CD4-positive, alpha-beta T cell (primary cell): ENCODE data around the gene FBXL14. TPM values are rescaled to one million over a fixed set of nuclear protein-coding genes. Genes with fewer than 3 reads are reported as not detected.

Experiments used
- ATAC-seq: fragments of 200-7000 bp; cut with Tn5 transposase; one replicate; pipeline ENCODE4 v1.10.0; 2022; ENCODE audit warnings: mild to moderate bottlenecking; ENCODE audit not compliant: poor library complexity
- CTCF ChIA-PET: fragments of 350-600 bp; sonication (Branson Sonifier 250); formaldehyde crosslinking; loops from one replicate; lab custom pipeline; 2021; ENCODE audit warnings: antibody characterized with exemption, inconsistent platforms; lab: Charles Lee
- POLR2A ChIA-PET: fragments of 350-600 bp; sonication (Branson Sonifier 250); formaldehyde crosslinking; loops from one replicate; lab custom pipeline; 2021; ENCODE audit warnings: antibody characterized with exemption, inconsistent platforms; lab: Charles Lee
- DNase-seq, 14 experiments: peaks; one replicate each; pipeline ENCODE4 v3.0.0-alpha.2; 2013 to 2020; ENCODE audit warnings: mixed read lengths in 2 of 14
- H3K27ac ChIP-seq, 2 donors: one replicate each; pipeline versions ENCODE4 v1.5.1 to v1.7.0; 2013; ENCODE audit warnings: low read length in 2 of 2, low read depth in 1 of 2, mild to moderate bottlenecking in 1 of 2
- H3K27me3 ChIP-seq, 2 experiments: 1 replicate in 1 of 2; 2 replicates in 1 of 2; pipeline versions ENCODE4 v1.6.1 to v1.7.0; 2013; ENCODE audit warnings: low read length in 2 of 2, control low read depth in 1 of 2, mild to moderate bottlenecking in 1 of 2, moderate library complexity in 1 of 2; ENCODE audit not compliant: insufficient read depth in 2 of 2, control insufficient read depth in 1 of 2
- H3K36me3 ChIP-seq: one replicate; pipeline ENCODE4 v1.6.1; 2013; ENCODE audit warnings: low read length, control low read depth; ENCODE audit not compliant: insufficient read depth
- H3K4me1 ChIP-seq: one replicate; pipeline ENCODE4 v1.6.1; 2013; ENCODE audit warnings: low read length, control low read depth; ENCODE audit not compliant: insufficient read depth
- H3K4me3 ChIP-seq: one replicate; pipeline ENCODE4 v1.5.1; 2013; ENCODE audit warnings: mild to moderate bottlenecking, low read length, moderate library complexity
- H3K9me3 ChIP-seq, 2 experiments: 1 replicate in 1 of 2; 2 replicates in 1 of 2; pipeline versions ENCODE4 v1.6.1 to v1.7.0; 2013; ENCODE audit warnings: low read length in 2 of 2, mild to moderate bottlenecking in 2 of 2, control low read depth in 1 of 2, moderate library complexity in 1 of 2; ENCODE audit not compliant: control insufficient read depth in 1 of 2, insufficient read depth in 1 of 2
- H3K27ac Mint-ChIP-seq: one replicate; pipeline ENCODE4 v1.8.0; 2020; ENCODE audit warnings: mixed read lengths
- H3K27me3 Mint-ChIP-seq: one replicate; pipeline ENCODE4 v1.8.0; 2021; ENCODE audit warnings: mixed read lengths
- H3K36me3 Mint-ChIP-seq: one replicate; pipeline ENCODE4 v1.8.0; 2021; ENCODE audit warnings: low read depth, mixed read lengths
- H3K4me1 Mint-ChIP-seq: one replicate; pipeline ENCODE4 v1.8.0; 2021; ENCODE audit warnings: low read depth, mixed read lengths
- H3K4me3 Mint-ChIP-seq: one replicate; pipeline ENCODE4 v1.8.0; 2020; ENCODE audit warnings: mild to moderate bottlenecking, mixed read lengths
- H3K9me3 Mint-ChIP-seq: one replicate; pipeline ENCODE4 v1.8.0; 2020; ENCODE audit warnings: mixed read lengths
- intact Hi-C, 2 experiments: fragments of 100-400 bp; cut with DNase I in 1 of 2; cut with micrococcal nuclease in 1 of 2; formaldehyde crosslinking; loops; one replicate each; pipeline versions ENCODE4 v1.15.1 to v1.9.0; 2023 to 2025; cut with DNase I, micrococcal nuclease
- total RNA-seq, 174 experiments: library from RNA in 2 of 174; stranded (reverse) in 2 of 174; gene quantifications; one replicate each; pipeline ENCODE4 v1.2.3 and lab custom pipeline; 2021 to 2026
- TF ChIP-seq, protein P1 (sequence below): fragments of 200-600 bp; IDR thresholded peaks from one replicate; pipeline ENCODE4 v1.8.0; 2022; ENCODE audit warnings: antibody characterized with exemption, mild to moderate bottlenecking

The FBXL14 gene
- total RNA-seq, 2 experiments from 2014 or later: 32.3 to 33.6 TPM

DNA sequence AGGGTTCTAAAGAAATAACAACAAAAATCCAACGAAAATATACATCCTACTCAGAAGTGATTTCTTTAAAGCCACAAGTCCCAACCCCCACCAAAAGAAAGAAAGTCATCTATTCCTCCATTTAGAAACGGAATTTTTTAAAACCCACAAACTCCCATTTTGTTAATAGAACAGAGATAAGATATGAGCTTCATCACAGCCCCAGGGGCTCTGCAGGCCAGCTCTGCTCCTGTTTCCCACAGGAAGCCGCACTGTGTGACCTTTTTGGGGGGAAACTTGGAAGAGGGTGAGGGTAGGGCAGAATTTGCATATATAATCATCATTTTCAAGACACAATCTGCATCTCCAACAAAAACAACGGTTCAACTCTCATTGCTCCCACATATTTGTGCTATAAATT, 2.8 kb downstream of the FBXL14 start:
- ATAC-seq (no peak), DNase-seq (peak in 1 of 14 experiments; percentile 19)
- Histone ChIP-seq H3K9me3 (no peaks in the 10 kb centered on the region), H3K27me3 (no peaks in the 10 kb centered on the region), H3K36me3 (peaks cover 6% of the 10 kb centered on the region), H3K4me1 (peaks cover 41% of the 10 kb centered on the region), H3K4me3 (peak overlapping the region; percentile 79), H3K27ac (peak overlapping the region in 1 of 2 donors; percentile 38)
- Mint-ChIP-seq H3K4me3 (peak overlapping the region; percentile 91), H3K36me3 (peaks cover 61% of the 10 kb centered on the region), H3K27ac (peak overlapping the region; percentile 91), H3K27me3 (no peaks in the 10 kb centered on the region), H3K4me1 (peaks cover 78% of the 10 kb centered on the region), H3K9me3 (no peaks in the 10 kb centered on the region)
- CTCF ChIA-PET: interaction anchor here (1.0 to 2.7 kb wide), 2 partner anchors 14 to 16 kb away, joined by 3 to 17 read pairs; no protein-coding TSS in a partner anchor
- POLR2A ChIA-PET: interaction anchor here (0.5 to 4.1 kb wide), 4 partner anchors 9 to 474 kb away, joined by 3 to 65 read pairs (median 25); no protein-coding TSS in a partner anchor
- TF ChIP-seq, protein P1, sequence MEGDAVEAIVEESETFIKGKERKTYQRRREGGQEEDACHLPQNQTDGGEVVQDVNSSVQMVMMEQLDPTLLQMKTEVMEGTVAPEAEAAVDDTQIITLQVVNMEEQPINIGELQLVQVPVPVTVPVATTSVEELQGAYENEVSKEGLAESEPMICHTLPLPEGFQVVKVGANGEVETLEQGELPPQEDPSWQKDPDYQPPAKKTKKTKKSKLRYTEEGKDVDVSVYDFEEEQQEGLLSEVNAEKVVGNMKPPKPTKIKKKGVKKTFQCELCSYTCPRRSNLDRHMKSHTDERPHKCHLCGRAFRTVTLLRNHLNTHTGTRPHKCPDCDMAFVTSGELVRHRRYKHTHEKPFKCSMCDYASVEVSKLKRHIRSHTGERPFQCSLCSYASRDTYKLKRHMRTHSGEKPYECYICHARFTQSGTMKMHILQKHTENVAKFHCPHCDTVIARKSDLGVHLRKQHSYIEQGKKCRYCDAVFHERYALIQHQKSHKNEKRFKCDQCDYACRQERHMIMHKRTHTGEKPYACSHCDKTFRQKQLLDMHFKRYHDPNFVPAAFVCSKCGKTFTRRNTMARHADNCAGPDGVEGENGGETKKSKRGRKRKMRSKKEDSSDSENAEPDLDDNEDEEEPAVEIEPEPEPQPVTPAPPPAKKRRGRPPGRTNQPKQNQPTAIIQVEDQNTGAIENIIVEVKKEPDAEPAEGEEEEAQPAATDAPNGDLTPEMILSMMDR: peak; percentile 7
- intact Hi-C loops: loop anchor here (5.0 to 10.0 kb wide), 4 partner anchors 599 to 1199 kb away; partner anchors contain the start of genes RAD52 (in 2 of the 2), ERC1 (in 1 of the 2) and WNK1 (in 1 of the 2)

DNA sequence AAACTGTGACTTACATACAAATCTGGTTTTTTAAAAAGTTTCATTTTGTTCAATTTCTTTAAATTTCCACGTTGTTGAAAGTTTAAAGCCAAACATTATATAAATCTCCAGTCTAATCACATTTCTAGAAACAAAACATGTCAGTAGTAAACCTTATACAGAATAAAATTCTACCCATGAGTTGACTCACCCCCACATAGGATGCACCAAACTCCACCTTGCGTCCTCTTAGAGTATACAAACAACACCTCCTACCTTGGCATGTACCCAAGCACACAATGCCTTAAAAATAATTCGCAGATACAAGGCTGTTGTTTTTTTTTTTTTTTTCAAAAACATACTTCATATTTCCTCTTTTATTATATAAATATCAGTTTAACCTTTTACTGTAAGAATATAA, 3.3 kb downstream of the FBXL14 start:
- peaks cover 11% of the 10 kb centered on the region for H3K36me3 ChIP-seq
- no peaks in the 10 kb centered on the region for H3K27me3 ChIP-seq
- H3K4me3 ChIP-seq: peak overlapping the region; percentile 79
- POLR2A ChIA-PET: interaction anchor here (3.0 to 4.1 kb wide), 3 partner anchors 8 to 473 kb away, joined by 16 to 65 read pairs (median 34); no protein-coding TSS in a partner anchor
- ATAC-seq (peak; percentile 27), DNase-seq (peak in 11 of 14 experiments; percentile 13 to 81 (median 39))
- Mint-ChIP-seq H3K27me3 (no peaks in the 10 kb centered on the region), H3K4me3 (peak overlapping the region; percentile 86), H3K9me3 (no peaks in the 10 kb centered on the region), H3K4me1 (peaks cover 76% of the 10 kb centered on the region), H3K27ac (peak overlapping the region; percentile 91), H3K36me3 (peaks cover 63% of the 10 kb centered on the region)
- H3K27ac ChIP-seq: no peak overlapping the region
- H3K4me1 ChIP-seq: peaks cover 41% of the 10 kb centered on the region
- TF ChIP-seq, protein P1: peak; percentile 42
- H3K9me3 ChIP-seq: no peaks in the 10 kb centered on the region
- intact Hi-C loops: loop anchor here (5.0 to 10.0 kb wide), 4 partner anchors 599 to 1199 kb away; partner anchors contain the start of genes RAD52 (in 2 of the 2), ERC1 (in 1 of the 2) and WNK1 (in 1 of the 2)
- CTCF ChIA-PET: interaction anchor here (1.5 to 3.6 kb wide), 2 partner anchors 10 to 14 kb away, joined by 4 to 11 read pairs; no protein-coding TSS in a partner anchor

DNA sequence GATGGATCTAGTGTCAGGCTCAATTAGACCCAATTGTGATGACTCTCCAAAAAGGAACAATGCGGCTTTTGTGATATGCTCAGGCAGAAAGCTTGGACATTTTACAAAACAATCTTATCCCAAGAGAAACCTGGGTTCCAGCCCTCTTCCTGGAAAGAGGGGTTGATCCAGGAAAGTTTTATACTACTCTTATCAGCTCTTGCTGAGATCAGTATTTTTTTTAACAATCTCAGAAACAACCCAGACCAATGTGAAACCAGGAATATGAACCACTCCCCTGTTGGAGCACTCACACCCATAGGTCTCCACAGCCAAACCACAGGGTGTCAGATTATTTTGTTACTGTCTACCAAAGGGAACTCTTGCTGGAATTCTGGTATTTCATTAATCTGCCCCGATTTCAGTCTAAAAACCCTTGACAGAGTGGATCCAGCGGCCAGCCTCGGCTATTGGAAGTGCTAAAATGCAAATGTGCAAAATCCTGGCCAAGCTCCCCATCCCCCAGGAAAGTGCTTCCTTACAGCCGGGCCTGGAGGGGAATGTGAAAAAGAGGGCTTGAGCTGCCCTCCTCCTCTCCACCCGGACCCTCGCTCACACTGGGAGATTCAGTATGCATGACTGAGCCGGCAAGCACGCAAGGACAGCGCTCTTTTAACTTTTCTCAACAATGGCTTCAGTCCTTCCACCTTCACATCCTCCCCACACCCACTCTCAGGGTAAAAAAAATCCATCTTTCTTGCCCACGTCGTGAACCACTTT, 4.0 kb downstream of the FBXL14 start:
- no peaks in the 10 kb centered on the region for H3K9me3 ChIP-seq
- peaks cover 38% of the 10 kb centered on the region for H3K4me1 ChIP-seq
- no peak for DNase-seq
- ChIA-PET CTCF (interaction anchor here (1.3 to 3.6 kb wide), 4 partner anchors 11 to 472 kb away, joined by 3 to 14 read pairs (median 8); no protein-coding TSS in a partner anchor), POLR2A (interaction anchor here (1.3 kb wide), 1 partner anchor 11 kb away, joined by 3 read pairs; no protein-coding TSS in a partner anchor)
- ATAC-seq: no peak
- no peaks in the 10 kb centered on the region for H3K27me3 ChIP-seq
- peaks cover 63% of the 10 kb centered on the region for H3K36me3 Mint-ChIP-seq
- intact Hi-C loops: loop anchor here (5.0 to 10.0 kb wide), 4 partner anchors 598 to 1198 kb away; partner anchors contain the start of genes RAD52 (in 2 of the 2), ERC1 (in 1 of the 2) and WNK1 (in 1 of the 2)
- peak overlapping the region; percentile 91 for H3K27ac Mint-ChIP-seq
- H3K27me3 Mint-ChIP-seq: no peaks in the 10 kb centered on the region
- H3K36me3 ChIP-seq: peaks cover 15% of the 10 kb centered on the region
- H3K4me3 ChIP-seq: peak overlapping the region; percentile 79
- peaks cover 69% of the 10 kb centered on the region for H3K4me1 Mint-ChIP-seq
- H3K4me3 Mint-ChIP-seq: peak overlapping the region; percentile 86
- no peak overlapping the region for H3K27ac ChIP-seq
- TF ChIP-seq, protein P1: no peak
- no peaks in the 10 kb centered on the region for H3K9me3 Mint-ChIP-seq
